HepG2 (cell line): ENCODE results near the gene HEPACAM. TPM values are rescaled to one million over a fixed set of nuclear protein-coding genes. Genes with fewer than 3 reads are reported as not detected.

ENCODE experiments used
- LCORL ChIP-seq, 2 experiments: fragments of 450-650 bp in 1 of 2; sonication (generic) in 1 of 2; formaldehyde crosslinking in 1 of 2; IDR thresholded peaks; 2 replicates each; pipeline versions ENCODE4 v1.5.0 to v1.6.1; 2017 to 2020; ENCODE audit warnings: antibody characterized with exemption in 1 of 2, missing genetic modification reagents in 1 of 2
- MEIS2 ChIP-seq: sonication (generic); formaldehyde crosslinking; IDR thresholded peaks from 2 replicates; pipeline ENCODE4 v1.9.0; 2021; ENCODE audit warnings: mild to moderate bottlenecking, missing genetic modification reagents
- MIER3 ChIP-seq: IDR thresholded peaks from 2 replicates; pipeline ENCODE4 v1.6.1; 2016; ENCODE audit warnings: missing compliant biosample characterization, borderline replicate concordance
- RAD51 ChIP-seq: fragments of 450-650 bp; IDR thresholded peaks from 2 replicates; pipeline ENCODE4 v1.6.1; 2016; ENCODE audit warnings: borderline replicate concordance
- RFX3 ChIP-seq: IDR thresholded peaks from 2 replicates; pipeline ENCODE4 v1.6.1; 2016; ENCODE audit warnings: missing biosample characterization, missing genetic modification reagents
- SP1 ChIP-seq, 2 experiments: fragments of 450-650 bp in 1 of 2; sonication (generic) in 1 of 2; formaldehyde crosslinking in 1 of 2; IDR thresholded peaks; 2 replicates each; pipeline versions ENCODE4 v1.4.0 to v1.6.1; 2016 to 2020; ENCODE audit warnings: missing genetic modification reagents in 1 of 2
- SPEN ChIP-seq: sonication (generic); formaldehyde crosslinking; IDR thresholded peaks from 2 replicates; pipeline ENCODE4 v1.5.1; 2020; ENCODE audit warnings: low read depth, mild to moderate bottlenecking, missing genetic modification reagents
- TCF7 ChIP-seq: sonication (generic); IDR thresholded peaks from 2 replicates; pipeline ENCODE4 v1.6.1; 2016; ENCODE audit warnings: antibody characterized with exemption, low read depth
- YY1 ChIP-seq: IDR thresholded peaks from 2 replicates; pipeline ENCODE4 v1.6.1; 2011; ENCODE audit warnings: low read length, low read depth, moderate library complexity, mild to moderate bottlenecking; ENCODE audit not compliant: insufficient read depth, insufficient replicate concordance
- ZNF17 ChIP-seq: sonication (generic); formaldehyde crosslinking; IDR thresholded peaks from 2 replicates; pipeline ENCODE4 v1.5.0; 2020; ENCODE audit warnings: mild to moderate bottlenecking, missing genetic modification reagents
- ZNF264 ChIP-seq: sonication (generic); formaldehyde crosslinking; IDR thresholded peaks from 2 replicates; pipeline ENCODE4 v1.4.0; 2020; ENCODE audit warnings: missing genetic modification reagents
- ZNF30 ChIP-seq: sonication (generic); formaldehyde crosslinking; IDR thresholded peaks from 2 replicates; pipeline ENCODE4 v1.5.0; 2020; ENCODE audit warnings: mild to moderate bottlenecking, missing genetic modification reagents
- ZNF629 ChIP-seq: sonication (generic); formaldehyde crosslinking; conservative IDR thresholded peaks from 2 replicates; pipeline ENCODE4 v1.5.0; 2020; ENCODE audit warnings: missing genetic modification reagents
- ZSCAN21 ChIP-seq: sonication (generic); formaldehyde crosslinking; IDR thresholded peaks from 2 replicates; pipeline ENCODE4 v1.8.0; 2022; ENCODE audit warnings: mild to moderate bottlenecking, missing genetic modification reagents, moderate library complexity, borderline replicate concordance
- polyA plus RNA-seq, 8 experiments: library from polyadenylated mRNA; depleted of rRNA in 3 of 8; stranded (reverse) in 7 of 8; unstranded in 1 of 8; fragments of >200 nt; fragmentation: Illumina TruSeq in 4 of 8; extraction: Trizol in 4 of 8; gene quantifications; 2 replicates each; pipeline versions ENCODE4 v1.2.1 to v1.2.3, GENCODE V29; 2011 to 2016; ENCODE audit warnings: low read depth in 4 of 8, missing spikeins in 1 of 8, mixed read lengths in 1 of 8; ENCODE audit not compliant: insufficient read depth in 1 of 8
- total RNA-seq, 5 experiments: library from RNA; depleted of rRNA; stranded (reverse); fragments of >200 nt; fragmentation: Illumina TruSeq; extraction: Trizol; gene quantifications; 2 replicates each; pipeline ENCODE4 v1.2.3, GENCODE V29; 2016; ENCODE audit warnings: low read depth in 1 of 5
- TF ChIP-seq, protein P1 (sequence below): sonication (generic); IDR thresholded peaks from 2 replicates; pipeline ENCODE4 v1.6.1; 2016; ENCODE audit warnings: low read depth, borderline replicate concordance
- TF ChIP-seq, protein P2 (sequence below), 2 experiments: IDR thresholded peaks; 2 replicates each; pipeline ENCODE4 v1.6.1; 2011 to 2012; ENCODE audit warnings: low read length in 2 of 2, borderline replicate concordance in 1 of 2, low read depth in 1 of 2, mild to moderate bottlenecking in 1 of 2, moderate library complexity in 1 of 2
- TF ChIP-seq, protein P3 (sequence below): sonication (generic); formaldehyde crosslinking; IDR thresholded peaks from 2 replicates; pipeline ENCODE4 v1.5.1; 2020; ENCODE audit warnings: mild to moderate bottlenecking, missing genetic modification reagents, borderline replicate concordance

The HEPACAM gene
- total and polyA plus RNA-seq, 2 of the 13 experiments (the other 11 are each of a cell fraction or from before 2014, with no cell fraction given): 66.9 to 121 TPM

DNA sequence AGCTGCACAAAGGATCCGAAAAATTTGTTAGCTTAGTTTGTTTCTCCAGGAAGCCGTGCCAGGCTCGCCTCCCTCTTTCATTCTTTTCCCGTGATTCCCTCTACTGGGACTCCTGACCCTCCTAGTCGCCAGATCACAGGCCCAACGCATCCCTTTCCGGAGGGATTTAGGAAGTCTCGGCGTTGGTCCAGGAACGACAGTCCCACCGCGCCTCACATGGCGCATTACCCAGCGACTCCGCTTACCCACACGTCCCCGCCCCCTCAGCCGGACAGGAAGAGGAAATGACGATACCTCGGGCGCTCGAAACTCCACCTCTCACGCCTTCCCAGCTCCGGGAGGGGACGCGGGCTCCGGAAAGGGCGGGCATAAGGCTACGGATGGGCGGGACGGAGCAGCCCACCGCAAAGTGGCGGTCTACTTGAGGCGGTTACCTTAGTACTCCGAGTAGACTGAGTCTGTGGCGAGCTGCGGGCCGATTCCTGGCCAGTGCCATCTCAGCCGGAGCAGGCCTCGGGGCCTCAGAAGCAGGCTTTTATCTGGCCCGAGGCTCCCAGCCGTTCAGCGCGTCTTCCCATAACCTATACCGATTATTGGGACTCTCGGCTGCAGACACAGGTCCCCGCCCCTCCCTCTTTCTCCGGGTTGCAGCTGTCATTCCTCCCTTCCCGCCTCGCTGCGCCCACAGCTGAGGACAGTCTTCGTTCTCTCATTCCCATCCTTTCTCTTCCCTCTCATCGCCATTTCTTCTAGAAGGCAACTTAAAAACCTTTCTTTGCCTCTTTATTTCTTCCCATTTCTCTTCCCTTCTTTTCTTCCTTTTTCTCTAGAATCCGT, 18.1 kb upstream of the HEPACAM start, which contains the start of gene CCDC15 (continued):
- peak; percentile 77 for TF ChIP-seq YY1
- no peak for TF ChIP-seq SP1 (IDR thresholded peaks at IDR 0.05)
- peak; percentile 81 for TF ChIP-seq SP1 (CRISPR knock-in tag; IDR thresholded peaks at IDR 0.05)
- peak; percentile 64; the same call in 1 of the 2 replicates for TF ChIP-seq ZSCAN21 (CRISPR knock-in tag)
- TF ChIP-seq ZNF629 (CRISPR knock-in tag): no peak
- TF ChIP-seq MIER3: no peak; the same call in 1 of the 2 replicates
- no peak for TF ChIP-seq RFX3 (CRISPR knock-in tag)
- no peak for TF ChIP-seq TCF7
- TF ChIP-seq, protein P1, sequence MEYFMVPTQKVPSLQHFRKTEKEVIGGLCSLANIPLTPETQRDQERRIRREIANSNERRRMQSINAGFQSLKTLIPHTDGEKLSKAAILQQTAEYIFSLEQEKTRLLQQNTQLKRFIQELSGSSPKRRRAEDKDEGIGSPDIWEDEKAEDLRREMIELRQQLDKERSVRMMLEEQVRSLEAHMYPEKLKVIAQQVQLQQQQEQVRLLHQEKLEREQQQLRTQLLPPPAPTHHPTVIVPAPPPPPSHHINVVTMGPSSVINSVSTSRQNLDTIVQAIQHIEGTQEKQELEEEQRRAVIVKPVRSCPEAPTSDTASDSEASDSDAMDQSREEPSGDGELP: peak; percentile 24; the same call in 1 of the 2 replicates
- TF ChIP-seq, protein P2, sequence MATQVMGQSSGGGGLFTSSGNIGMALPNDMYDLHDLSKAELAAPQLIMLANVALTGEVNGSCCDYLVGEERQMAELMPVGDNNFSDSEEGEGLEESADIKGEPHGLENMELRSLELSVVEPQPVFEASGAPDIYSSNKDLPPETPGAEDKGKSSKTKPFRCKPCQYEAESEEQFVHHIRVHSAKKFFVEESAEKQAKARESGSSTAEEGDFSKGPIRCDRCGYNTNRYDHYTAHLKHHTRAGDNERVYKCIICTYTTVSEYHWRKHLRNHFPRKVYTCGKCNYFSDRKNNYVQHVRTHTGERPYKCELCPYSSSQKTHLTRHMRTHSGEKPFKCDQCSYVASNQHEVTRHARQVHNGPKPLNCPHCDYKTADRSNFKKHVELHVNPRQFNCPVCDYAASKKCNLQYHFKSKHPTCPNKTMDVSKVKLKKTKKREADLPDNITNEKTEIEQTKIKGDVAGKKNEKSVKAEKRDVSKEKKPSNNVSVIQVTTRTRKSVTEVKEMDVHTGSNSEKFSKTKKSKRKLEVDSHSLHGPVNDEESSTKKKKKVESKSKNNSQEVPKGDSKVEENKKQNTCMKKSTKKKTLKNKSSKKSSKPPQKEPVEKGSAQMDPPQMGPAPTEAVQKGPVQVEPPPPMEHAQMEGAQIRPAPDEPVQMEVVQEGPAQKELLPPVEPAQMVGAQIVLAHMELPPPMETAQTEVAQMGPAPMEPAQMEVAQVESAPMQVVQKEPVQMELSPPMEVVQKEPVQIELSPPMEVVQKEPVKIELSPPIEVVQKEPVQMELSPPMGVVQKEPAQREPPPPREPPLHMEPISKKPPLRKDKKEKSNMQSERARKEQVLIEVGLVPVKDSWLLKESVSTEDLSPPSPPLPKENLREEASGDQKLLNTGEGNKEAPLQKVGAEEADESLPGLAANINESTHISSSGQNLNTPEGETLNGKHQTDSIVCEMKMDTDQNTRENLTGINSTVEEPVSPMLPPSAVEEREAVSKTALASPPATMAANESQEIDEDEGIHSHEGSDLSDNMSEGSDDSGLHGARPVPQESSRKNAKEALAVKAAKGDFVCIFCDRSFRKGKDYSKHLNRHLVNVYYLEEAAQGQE (IDR thresholded peaks at IDR 0.05; ENCODE audit: borderline replicate concordance in 1 of 2, low read depth in 1 of 2, low read length in 2 of 2): peak in 1 of 2 experiments; percentile 43; a peak in 1 of 4 replicates
- peak; percentile 60 for TF ChIP-seq MEIS2
- TF ChIP-seq ZNF17 (CRISPR knock-in tag): no peak
- TF ChIP-seq RAD51: no peak
- TF ChIP-seq, protein P3, sequence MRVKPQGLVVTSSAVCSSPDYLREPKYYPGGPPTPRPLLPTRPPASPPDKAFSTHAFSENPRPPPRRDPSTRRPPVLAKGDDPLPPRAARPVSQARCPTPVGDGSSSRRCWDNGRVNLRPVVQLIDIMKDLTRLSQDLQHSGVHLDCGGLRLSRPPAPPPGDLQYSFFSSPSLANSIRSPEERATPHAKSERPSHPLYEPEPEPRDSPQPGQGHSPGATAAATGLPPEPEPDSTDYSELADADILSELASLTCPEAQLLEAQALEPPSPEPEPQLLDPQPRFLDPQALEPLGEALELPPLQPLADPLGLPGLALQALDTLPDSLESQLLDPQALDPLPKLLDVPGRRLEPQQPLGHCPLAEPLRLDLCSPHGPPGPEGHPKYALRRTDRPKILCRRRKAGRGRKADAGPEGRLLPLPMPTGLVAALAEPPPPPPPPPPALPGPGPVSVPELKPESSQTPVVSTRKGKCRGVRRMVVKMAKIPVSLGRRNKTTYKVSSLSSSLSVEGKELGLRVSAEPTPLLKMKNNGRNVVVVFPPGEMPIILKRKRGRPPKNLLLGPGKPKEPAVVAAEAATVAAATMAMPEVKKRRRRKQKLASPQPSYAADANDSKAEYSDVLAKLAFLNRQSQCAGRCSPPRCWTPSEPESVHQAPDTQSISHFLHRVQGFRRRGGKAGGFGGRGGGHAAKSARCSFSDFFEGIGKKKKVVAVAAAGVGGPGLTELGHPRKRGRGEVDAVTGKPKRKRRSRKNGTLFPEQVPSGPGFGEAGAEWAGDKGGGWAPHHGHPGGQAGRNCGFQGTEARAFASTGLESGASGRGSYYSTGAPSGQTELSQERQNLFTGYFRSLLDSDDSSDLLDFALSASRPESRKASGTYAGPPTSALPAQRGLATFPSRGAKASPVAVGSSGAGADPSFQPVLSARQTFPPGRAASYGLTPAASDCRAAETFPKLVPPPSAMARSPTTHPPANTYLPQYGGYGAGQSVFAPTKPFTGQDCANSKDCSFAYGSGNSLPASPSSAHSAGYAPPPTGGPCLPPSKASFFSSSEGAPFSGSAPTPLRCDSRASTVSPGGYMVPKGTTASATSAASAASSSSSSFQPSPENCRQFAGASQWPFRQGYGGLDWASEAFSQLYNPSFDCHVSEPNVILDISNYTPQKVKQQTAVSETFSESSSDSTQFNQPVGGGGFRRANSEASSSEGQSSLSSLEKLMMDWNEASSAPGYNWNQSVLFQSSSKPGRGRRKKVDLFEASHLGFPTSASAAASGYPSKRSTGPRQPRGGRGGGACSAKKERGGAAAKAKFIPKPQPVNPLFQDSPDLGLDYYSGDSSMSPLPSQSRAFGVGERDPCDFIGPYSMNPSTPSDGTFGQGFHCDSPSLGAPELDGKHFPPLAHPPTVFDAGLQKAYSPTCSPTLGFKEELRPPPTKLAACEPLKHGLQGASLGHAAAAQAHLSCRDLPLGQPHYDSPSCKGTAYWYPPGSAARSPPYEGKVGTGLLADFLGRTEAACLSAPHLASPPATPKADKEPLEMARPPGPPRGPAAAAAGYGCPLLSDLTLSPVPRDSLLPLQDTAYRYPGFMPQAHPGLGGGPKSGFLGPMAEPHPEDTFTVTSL (CRISPR knock-in tag): no peak
- TF ChIP-seq LCORL (IDR thresholded peaks at IDR 0.05): no peak
- peak; percentile 83 for TF ChIP-seq LCORL (CRISPR knock-in tag; IDR thresholded peaks at IDR 0.05)
- no peak for TF ChIP-seq ZNF30 (CRISPR knock-in tag)
- TF ChIP-seq SPEN (CRISPR knock-in tag): peak; percentile 94
- peak; percentile 44; the same call in 1 of the 2 replicates for TF ChIP-seq ZNF264 (CRISPR knock-in tag)
